Epithelial cell of esophagus (primary cell): Measurements from ENCODE around the gene SPEM1.
A peak's percentile ranks its signal among the peaks of the same experiment; 100 is the strongest.

Source experiments
- DNase-seq: peaks from one replicate; pipeline ENCODE4 v3.0.0; 2010; ENCODE audit warnings: low read depth
- H3K4me3 ChIP-seq: 2 replicates; pipeline ENCODE4 v1.5.1; 2011; ENCODE audit warnings: mild to moderate bottlenecking, low read length, control low read depth
- CTCF ChIP-seq: IDR thresholded peaks from 2 replicates; pipeline ENCODE4 v1.5.1; 2011; ENCODE audit warnings: low read depth, mild to moderate bottlenecking, low read length, control low read depth, inconsistent platforms; ENCODE audit not compliant: insufficient read depth; ENCODE audit errors: missing control alignments

SPEM1 gene

GRCh38 chr17:7392696-7393612 is 27.2 kb upstream of the SPEM1 start:
- peak overlapping the region; percentile 83 for H3K4me3 ChIP-seq
- DNase-seq, result no peak
- no peak for TF ChIP-seq CTCF

- no peak for TF ChIP-seq CTCF
- H3K4me3 ChIP-seq, result peak overlapping the region; percentile 83
- DNase-seq, result peak; percentile 60
These were observed 26.3 kb upstream of the SPEM1 start for GRCh38 chr17:7393613-7394451.

GRCh38 chr17:7394452-7395191 is 25.5 kb upstream of the SPEM1 start, which contains the start of gene PLSCR3:
Gene PLSCR3 (minus strand): TSS chr17:7394525. CDS start chr17:7394110, 415 bp downstream.
- peak within 1 kb of the TSS; percentile 83 for H3K4me3 ChIP-seq
- TF ChIP-seq CTCF, result peak; percentile 31
- peak; percentile 86 for DNase-seq

- no peak for DNase-seq
- no peak overlapping the region for H3K4me3 ChIP-seq
- peak; percentile 14 for TF ChIP-seq CTCF
These were observed 24.0 kb upstream of the SPEM1 start for GRCh38 chr17:7396147-7396546.

GRCh38 chr17:7398612-7399011 is 21.5 kb upstream of the SPEM1 start:
- DNase-seq, result no peak
- H3K4me3 ChIP-seq, result no peak overlapping the region

More at GRCh38 chr17:7398612-7399011, 21.5 kb upstream of the SPEM1 start:
- TF ChIP-seq CTCF, result no peak
